ENCODE results near the gene STK32B.

Gene STK32B

DNA sequence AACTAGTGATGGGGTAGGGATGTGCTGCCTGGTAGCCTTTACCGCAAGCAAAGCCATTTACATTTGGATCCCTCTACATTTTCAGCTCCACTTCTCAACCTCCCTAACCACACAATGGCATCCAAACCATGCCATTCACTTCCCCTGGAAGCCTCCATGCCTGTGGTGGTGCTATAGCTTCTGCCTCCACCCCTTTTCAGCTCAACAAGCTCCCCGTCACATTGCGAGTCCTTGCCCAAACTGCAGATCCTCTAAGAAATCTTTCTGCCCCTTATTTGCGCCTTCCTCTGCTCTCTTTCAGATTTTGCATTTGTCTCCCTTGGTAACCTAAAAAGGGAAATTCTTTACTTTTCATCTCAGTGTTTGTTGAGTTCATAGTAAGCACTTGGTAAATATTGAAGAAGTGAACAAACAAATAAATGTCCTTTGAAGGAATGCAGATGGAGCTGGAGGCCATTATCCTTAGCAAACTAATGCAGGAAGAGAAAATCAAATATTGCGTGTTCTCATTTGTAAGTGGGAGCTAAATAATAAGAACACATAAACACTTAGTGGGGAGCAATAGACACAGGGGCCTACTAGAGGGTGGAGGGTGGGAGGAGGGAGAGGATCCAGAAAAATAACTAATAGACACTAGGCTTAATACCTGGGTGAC lies 38.9 kb upstream of the STK32B start:
- TF ChIP-seq EGR1 (IDR thresholded peaks at IDR 0.05) (no peak), FOXM1 (IDR thresholded peaks at IDR 0.05; ENCODE audit: borderline replicate concordance, low read depth) (no peak), TAF1 (IDR thresholded peaks at IDR 0.05; ENCODE audit: low read depth) (no peak), CEBPB (IDR thresholded peaks at IDR 0.05) (no peak), RAD21 (IDR thresholded peaks at IDR 0.05; ENCODE audit: low read depth) (no peak), ZBTB7A (IDR thresholded peaks at IDR 0.05; ENCODE audit: low read depth) (no peak), YY1 (IDR thresholded peaks at IDR 0.05; ENCODE audit: low read depth) (no peak), EP300 (IDR thresholded peaks at IDR 0.05; ENCODE audit: borderline replicate concordance) (no peak), TCF12 (IDR thresholded peaks at IDR 0.05; ENCODE audit: low read depth) (no peak), MAX (IDR thresholded peaks at IDR 0.05) (no peak), USF1 (IDR thresholded peaks at IDR 0.05) (no peak), CREB1 (IDR thresholded peaks at IDR 0.05; ENCODE audit: low read depth) (no peak)
- TF ChIP-seq, protein P1, sequence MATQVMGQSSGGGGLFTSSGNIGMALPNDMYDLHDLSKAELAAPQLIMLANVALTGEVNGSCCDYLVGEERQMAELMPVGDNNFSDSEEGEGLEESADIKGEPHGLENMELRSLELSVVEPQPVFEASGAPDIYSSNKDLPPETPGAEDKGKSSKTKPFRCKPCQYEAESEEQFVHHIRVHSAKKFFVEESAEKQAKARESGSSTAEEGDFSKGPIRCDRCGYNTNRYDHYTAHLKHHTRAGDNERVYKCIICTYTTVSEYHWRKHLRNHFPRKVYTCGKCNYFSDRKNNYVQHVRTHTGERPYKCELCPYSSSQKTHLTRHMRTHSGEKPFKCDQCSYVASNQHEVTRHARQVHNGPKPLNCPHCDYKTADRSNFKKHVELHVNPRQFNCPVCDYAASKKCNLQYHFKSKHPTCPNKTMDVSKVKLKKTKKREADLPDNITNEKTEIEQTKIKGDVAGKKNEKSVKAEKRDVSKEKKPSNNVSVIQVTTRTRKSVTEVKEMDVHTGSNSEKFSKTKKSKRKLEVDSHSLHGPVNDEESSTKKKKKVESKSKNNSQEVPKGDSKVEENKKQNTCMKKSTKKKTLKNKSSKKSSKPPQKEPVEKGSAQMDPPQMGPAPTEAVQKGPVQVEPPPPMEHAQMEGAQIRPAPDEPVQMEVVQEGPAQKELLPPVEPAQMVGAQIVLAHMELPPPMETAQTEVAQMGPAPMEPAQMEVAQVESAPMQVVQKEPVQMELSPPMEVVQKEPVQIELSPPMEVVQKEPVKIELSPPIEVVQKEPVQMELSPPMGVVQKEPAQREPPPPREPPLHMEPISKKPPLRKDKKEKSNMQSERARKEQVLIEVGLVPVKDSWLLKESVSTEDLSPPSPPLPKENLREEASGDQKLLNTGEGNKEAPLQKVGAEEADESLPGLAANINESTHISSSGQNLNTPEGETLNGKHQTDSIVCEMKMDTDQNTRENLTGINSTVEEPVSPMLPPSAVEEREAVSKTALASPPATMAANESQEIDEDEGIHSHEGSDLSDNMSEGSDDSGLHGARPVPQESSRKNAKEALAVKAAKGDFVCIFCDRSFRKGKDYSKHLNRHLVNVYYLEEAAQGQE (IDR thresholded peaks at IDR 0.05; ENCODE audit: low read depth) = no peak

DNA sequence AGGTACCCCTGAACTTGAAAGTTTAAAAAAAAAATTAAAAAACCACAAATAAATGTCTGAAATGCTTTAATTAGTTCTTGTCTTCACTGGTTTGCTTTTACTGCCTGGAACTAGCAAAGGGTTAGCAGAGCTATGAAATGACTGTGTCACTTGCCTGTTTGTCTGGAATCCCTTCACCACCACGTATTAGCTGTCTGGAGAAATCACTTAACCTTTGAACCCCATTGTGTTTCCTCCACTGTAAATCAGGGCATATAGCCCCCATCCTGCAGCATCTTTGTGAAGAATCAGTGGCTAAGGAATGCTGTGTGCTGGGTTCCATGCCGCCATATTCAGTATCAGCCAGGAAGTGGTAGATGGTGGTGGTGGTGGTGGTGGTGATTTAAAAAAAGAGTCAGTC lies 38.3 kb upstream of the STK32B start:
- no peak for TF ChIP-seq TEAD4 (IDR thresholded peaks at IDR 0.05)
- TF ChIP-seq, protein P1 (IDR thresholded peaks at IDR 0.05; ENCODE audit: low read depth) = no peak
- TF ChIP-seq FOXM1 (IDR thresholded peaks at IDR 0.05; ENCODE audit: borderline replicate concordance, low read depth) = no peak
- no peak for TF ChIP-seq NFIC (IDR thresholded peaks at IDR 0.05)

DNA sequence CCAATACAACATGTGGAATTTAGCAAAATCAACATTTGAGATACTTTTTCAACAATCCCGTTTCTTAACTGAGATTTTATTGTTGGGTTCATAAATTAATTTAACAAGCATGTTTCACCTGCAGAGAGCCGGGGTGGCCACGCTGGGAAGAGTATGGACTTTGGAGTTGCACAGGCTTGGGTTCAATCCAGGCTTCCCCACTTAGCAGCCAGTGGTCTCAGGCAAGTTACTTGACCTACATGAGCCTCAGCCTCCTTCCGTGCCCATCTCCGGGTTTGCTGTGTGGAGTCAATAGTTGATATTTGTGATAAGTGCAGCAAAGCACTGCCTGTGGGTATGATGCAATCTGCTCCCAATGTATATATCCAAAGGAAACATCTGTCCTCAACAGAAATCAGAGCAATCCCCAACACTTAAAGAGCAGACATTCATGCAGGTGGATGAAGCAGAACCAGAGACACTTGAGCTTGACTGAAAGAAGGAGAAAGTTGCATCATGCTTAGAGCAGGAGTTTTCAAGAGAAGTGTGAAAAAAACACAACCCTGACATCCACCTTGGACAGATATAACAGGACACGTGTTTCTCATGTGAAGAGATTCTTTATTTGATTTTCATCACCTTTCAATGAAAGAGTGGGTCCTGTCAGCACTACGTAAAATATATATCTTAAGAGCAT lies 37.1 kb upstream of the STK32B start:
- TF ChIP-seq, protein P1 (IDR thresholded peaks at IDR 0.05; ENCODE audit: low read depth) = no peak
- TF ChIP-seq YY1 (IDR thresholded peaks at IDR 0.05; ENCODE audit: low read depth) (no peak), NFIC (IDR thresholded peaks at IDR 0.05) (no peak), ZBTB7A (IDR thresholded peaks at IDR 0.05; ENCODE audit: low read depth) (no peak), FOXM1 (IDR thresholded peaks at IDR 0.05; ENCODE audit: borderline replicate concordance, low read depth) (no peak), TAF1 (IDR thresholded peaks at IDR 0.05; ENCODE audit: low read depth) (no peak), EGR1 (IDR thresholded peaks at IDR 0.05) (no peak), USF1 (IDR thresholded peaks at IDR 0.05) (no peak), MAX (IDR thresholded peaks at IDR 0.05) (no peak), TEAD4 (IDR thresholded peaks at IDR 0.05) (no peak), CREB1 (IDR thresholded peaks at IDR 0.05; ENCODE audit: low read depth) (no peak), RAD21 (IDR thresholded peaks at IDR 0.05; ENCODE audit: low read depth) (no peak), TCF12 (IDR thresholded peaks at IDR 0.05; ENCODE audit: low read depth) (no peak), CEBPB (IDR thresholded peaks at IDR 0.05) (no peak), EP300 (IDR thresholded peaks at IDR 0.05; ENCODE audit: borderline replicate concordance) (no peak)

GRCh38 chr4:5018096-5018495 lies 33.2 kb upstream of the STK32B start:
- TF ChIP-seq TEAD4 (IDR thresholded peaks at IDR 0.05) (no peak), CREB1 (IDR thresholded peaks at IDR 0.05; ENCODE audit: low read depth) (no peak), ZBTB7A (IDR thresholded peaks at IDR 0.05; ENCODE audit: low read depth) (no peak), MAX (IDR thresholded peaks at IDR 0.05) (no peak), CEBPB (IDR thresholded peaks at IDR 0.05) (no peak), FOXM1 (IDR thresholded peaks at IDR 0.05; ENCODE audit: borderline replicate concordance, low read depth) (no peak), EGR1 (IDR thresholded peaks at IDR 0.05) (no peak), TAF1 (IDR thresholded peaks at IDR 0.05; ENCODE audit: low read depth) (no peak), USF1 (IDR thresholded peaks at IDR 0.05) (no peak), NFIC (IDR thresholded peaks at IDR 0.05) (no peak), RAD21 (IDR thresholded peaks at IDR 0.05; ENCODE audit: low read depth) (no peak)
- TF ChIP-seq, protein P1 (IDR thresholded peaks at IDR 0.05; ENCODE audit: low read depth) = no peak

Data from Ishikawa (cell line).